Astrocyte (in vitro differentiated cells and primary cell): ENCODE results near the gene ERBIN.

Experiments
- CTCF ChIP-seq: IDR thresholded peaks from 2 replicates; pipeline ENCODE4 v1.5.1; 2011; ENCODE audit warnings: low read depth, mild to moderate bottlenecking, inconsistent platforms, low read length, moderate library complexity; ENCODE audit not compliant: insufficient read depth
- EZH2 ChIP-seq: IDR thresholded peaks from 2 replicates; pipeline ENCODE4 v1.6.1; 2012; ENCODE audit warnings: mild to moderate bottlenecking, low read length, inconsistent platforms; ENCODE audit not compliant: insufficient read depth

- TF ChIP-seq CTCF (no peak), EZH2 (no peak)
Observed at GRCh38 chr5:65913519-65913918, 12.9 kb upstream of the ERBIN start.
